Tibial nerve (tissue), 3 donors: ENCODE measurements around the gene PPRC1.

Experiments
- POLR2A ChIP-seq, 2 donors: fragments of 450-650 bp; IDR thresholded peaks; one replicate each; pipeline ENCODE4 v1.6.1; 2017; ENCODE audit warnings: antibody characterized with exemption in 2 of 2, mild to moderate bottlenecking in 2 of 2, moderate library complexity in 2 of 2
- TF ChIP-seq, protein P1 (sequence below), 5 experiments: fragments of 200-600 bp in 3 of 5; fragments of 450-650 bp in 2 of 5; sonication (generic) in 3 of 5; IDR thresholded peaks; one replicate each; pipeline ENCODE4 v1.5.1; 2016 to 2019; ENCODE audit warnings: antibody characterized with exemption in 5 of 5, mild to moderate bottlenecking in 3 of 5, moderate library complexity in 2 of 5

DNA sequence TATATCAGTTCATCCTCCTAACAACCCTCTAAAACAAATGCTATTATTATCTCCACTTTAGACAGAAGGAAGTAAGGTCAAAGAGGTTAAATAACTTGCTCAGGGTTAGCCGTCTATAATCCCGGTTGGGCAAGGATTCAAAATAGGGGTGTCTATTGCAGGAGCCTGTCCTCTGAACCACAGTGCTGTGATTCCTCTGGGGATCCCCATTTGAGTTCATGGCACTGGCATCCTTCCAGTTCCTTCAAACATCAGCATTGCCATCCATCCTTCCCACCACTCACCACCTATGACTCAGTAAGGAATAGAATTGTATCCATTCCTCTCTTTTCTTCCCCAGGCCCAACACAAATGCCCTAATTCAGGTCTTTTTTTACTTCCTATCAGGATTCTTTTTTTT, 42.1 kb upstream of the PPRC1 start:
- no peak for TF ChIP-seq POLR2A (IDR thresholded peaks at IDR 0.05)
- TF ChIP-seq, protein P1, sequence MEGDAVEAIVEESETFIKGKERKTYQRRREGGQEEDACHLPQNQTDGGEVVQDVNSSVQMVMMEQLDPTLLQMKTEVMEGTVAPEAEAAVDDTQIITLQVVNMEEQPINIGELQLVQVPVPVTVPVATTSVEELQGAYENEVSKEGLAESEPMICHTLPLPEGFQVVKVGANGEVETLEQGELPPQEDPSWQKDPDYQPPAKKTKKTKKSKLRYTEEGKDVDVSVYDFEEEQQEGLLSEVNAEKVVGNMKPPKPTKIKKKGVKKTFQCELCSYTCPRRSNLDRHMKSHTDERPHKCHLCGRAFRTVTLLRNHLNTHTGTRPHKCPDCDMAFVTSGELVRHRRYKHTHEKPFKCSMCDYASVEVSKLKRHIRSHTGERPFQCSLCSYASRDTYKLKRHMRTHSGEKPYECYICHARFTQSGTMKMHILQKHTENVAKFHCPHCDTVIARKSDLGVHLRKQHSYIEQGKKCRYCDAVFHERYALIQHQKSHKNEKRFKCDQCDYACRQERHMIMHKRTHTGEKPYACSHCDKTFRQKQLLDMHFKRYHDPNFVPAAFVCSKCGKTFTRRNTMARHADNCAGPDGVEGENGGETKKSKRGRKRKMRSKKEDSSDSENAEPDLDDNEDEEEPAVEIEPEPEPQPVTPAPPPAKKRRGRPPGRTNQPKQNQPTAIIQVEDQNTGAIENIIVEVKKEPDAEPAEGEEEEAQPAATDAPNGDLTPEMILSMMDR (IDR thresholded peaks at IDR 0.05) = no peak
